ENCODE measurements around the gene FUT4. TPM values are rescaled to one million over a fixed set of nuclear protein-coding genes. Genes with fewer than 3 reads are reported as not detected.
"Not testable (repeated sequence)": the region's sequence is repeated elsewhere in the genome, so short reads cannot be mapped to it uniquely, and the experiment has no call there.

FUT4 gene
- total RNA-seq, 2 donors from 2014 or later = 14.1 to 23.4 TPM

DNA sequence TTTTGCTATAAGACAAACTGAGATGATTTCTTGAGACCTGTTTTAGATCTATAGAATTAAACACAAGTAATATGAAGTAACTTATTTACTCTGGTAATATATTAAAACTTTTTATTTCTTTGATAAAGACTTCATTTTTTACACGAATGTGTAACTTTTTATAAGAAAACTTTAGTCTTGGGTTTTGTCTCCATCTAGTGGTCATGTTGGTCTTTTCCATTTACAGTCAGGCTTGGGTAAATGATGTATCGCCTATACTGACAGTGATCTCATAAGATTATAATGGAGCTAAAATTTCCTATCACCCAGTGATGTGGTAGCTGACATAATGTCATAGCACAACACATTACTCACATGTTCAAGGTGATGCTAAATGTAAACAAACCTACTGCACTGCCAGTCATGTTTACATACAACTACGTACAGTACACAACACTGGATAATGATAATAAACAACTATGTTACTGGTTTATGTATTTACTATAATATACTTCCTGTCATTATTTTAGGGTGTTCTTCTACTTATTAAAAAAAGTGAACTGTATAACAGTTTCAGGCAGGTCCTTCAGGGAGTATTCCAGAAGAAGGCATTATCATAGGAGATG, 38.9 kb upstream of the FUT4 start:
- Histone ChIP-seq H3K36me3 (no peaks in the 10 kb centered on the region), H3K4me1 (ENCODE audit: control insufficient read depth in 1 of 2, low read depth in 2 of 2) (no peaks in the 10 kb centered on the region), H3K4me3 (no peak overlapping the region), H3K27ac (no peak overlapping the region), H3K9me3 (no peaks in the 10 kb centered on the region), H3K27me3 (replicated peaks; ENCODE audit: insufficient read depth) (no peaks in the 10 kb centered on the region)
- TF ChIP-seq, protein P1, sequence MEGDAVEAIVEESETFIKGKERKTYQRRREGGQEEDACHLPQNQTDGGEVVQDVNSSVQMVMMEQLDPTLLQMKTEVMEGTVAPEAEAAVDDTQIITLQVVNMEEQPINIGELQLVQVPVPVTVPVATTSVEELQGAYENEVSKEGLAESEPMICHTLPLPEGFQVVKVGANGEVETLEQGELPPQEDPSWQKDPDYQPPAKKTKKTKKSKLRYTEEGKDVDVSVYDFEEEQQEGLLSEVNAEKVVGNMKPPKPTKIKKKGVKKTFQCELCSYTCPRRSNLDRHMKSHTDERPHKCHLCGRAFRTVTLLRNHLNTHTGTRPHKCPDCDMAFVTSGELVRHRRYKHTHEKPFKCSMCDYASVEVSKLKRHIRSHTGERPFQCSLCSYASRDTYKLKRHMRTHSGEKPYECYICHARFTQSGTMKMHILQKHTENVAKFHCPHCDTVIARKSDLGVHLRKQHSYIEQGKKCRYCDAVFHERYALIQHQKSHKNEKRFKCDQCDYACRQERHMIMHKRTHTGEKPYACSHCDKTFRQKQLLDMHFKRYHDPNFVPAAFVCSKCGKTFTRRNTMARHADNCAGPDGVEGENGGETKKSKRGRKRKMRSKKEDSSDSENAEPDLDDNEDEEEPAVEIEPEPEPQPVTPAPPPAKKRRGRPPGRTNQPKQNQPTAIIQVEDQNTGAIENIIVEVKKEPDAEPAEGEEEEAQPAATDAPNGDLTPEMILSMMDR (IDR thresholded peaks at IDR 0.05) = peak; percentile 52
- DNase-seq (ENCODE audit: low spot score) (no peak), ATAC-seq (ENCODE audit: insufficient number of reproducible peaks, low FRiP score, low read depth) (no peak)

GRCh38 chr11:94506513-94506912, 37.2 kb upstream of the FUT4 start:
- not testable (repeated sequence) for ATAC-seq (ENCODE audit: insufficient number of reproducible peaks, low FRiP score, low read depth); H3K4me1 ChIP-seq (ENCODE audit: control insufficient read depth in 1 of 2, low read depth in 2 of 2); H3K9me3 ChIP-seq; H3K36me3 ChIP-seq; H3K4me3 ChIP-seq; DNase-seq (ENCODE audit: low spot score); H3K27me3 ChIP-seq (replicated peaks; ENCODE audit: insufficient read depth); H3K27ac ChIP-seq

DNA sequence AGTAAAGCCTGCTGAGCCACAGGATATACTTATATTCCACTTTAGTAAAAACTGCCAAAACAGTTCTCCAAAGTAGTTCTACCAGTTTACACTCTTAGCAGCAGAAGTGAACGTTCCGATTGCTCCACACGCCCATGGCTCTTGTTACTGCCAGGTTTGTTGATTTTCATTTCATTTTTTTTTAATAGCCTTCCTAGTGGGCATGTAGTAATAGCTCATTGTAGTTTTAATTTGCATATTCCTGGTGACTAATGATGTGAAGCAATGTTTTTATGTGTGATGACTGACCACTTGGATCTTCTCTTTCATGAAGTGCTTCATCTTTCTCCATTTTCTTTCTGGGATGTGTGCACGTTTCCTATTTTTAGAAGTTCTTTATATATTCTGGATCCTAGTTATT, 36.2 kb upstream of the FUT4 start:
- Histone ChIP-seq H3K36me3 (no peaks in the 10 kb centered on the region), H3K27ac (no peak overlapping the region), H3K4me1 (ENCODE audit: control insufficient read depth in 1 of 2, low read depth in 2 of 2) (no peaks in the 10 kb centered on the region), H3K4me3 (no peak overlapping the region), H3K9me3 (no peaks in the 10 kb centered on the region), H3K27me3 (replicated peaks; ENCODE audit: insufficient read depth) (no peaks in the 10 kb centered on the region)
- TF ChIP-seq, protein P1 (IDR thresholded peaks at IDR 0.05) = no peak
- DNase-seq (ENCODE audit: low spot score) (no peak), ATAC-seq (ENCODE audit: insufficient number of reproducible peaks, low FRiP score, low read depth) (no peak)

DNA sequence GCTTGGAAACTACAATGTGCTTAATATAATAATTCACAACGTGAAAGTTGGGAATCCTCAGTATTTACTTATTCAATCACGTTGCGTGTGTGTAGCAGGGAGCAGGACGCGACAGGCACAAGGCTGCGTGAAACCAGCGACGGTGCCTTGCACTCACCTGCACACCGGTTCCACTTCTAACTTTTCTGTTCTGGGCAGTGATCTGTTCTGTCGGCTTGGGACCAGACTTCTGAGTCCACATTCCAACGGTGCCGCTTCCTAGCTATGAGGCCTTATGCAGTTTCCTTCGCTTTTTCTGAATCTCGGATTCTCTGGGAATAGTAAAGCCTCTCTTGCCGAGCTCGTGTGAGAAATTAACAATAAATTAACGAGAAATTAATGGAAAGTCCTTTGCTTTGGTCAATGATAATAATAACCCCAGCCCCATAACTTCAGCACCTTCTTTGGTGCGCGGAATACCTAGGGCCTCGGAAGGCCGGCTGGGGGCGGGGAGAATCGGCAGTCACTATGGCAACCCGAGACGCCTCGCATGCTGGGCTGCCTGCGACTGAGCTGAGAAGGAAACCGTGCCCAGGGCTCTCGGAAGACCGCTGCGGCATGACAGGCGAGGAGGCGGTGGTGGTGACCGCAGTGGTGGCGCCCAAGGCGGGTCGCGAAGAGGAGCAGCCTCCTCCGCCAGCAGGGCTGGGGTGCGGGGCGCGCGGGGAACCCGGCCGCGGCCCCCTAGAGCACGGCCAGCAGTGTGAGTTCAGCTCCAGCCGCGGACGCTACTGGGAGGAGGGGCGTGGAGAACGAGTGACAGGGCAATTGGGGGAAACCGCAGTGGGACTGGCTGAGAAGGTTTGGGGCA, 31.6 kb upstream of the FUT4 start, which contains the start of gene C11orf97:
Gene C11orf97, plus strand, starts transcription at position 530 of the 850 bp plus-strand sequence. Its CDS starts 68 bp downstream, at position 598.
- no peaks in the 10 kb centered on the region for H3K9me3 ChIP-seq
- no peaks in the 10 kb centered on the region for H3K36me3 ChIP-seq
- ATAC-seq (ENCODE audit: insufficient number of reproducible peaks, low FRiP score, low read depth) (no peak), DNase-seq (ENCODE audit: low spot score) (no peak)
- TF ChIP-seq, protein P1 (IDR thresholded peaks at IDR 0.05) = no peak
- H3K27ac ChIP-seq = no peak within 1 kb of the TSS
- H3K27me3 ChIP-seq (replicated peaks; ENCODE audit: insufficient read depth) = no peaks in the 10 kb centered on the region
- no peaks in the 10 kb centered on the region for H3K4me1 ChIP-seq (ENCODE audit: control insufficient read depth in 1 of 2, low read depth in 2 of 2)
- H3K4me3 ChIP-seq = peak within 1 kb of the TSS; percentile 77

GRCh38 chr11:94513091-94513490, 30.6 kb upstream of the FUT4 start:
- no peaks in the 10 kb centered on the region for H3K4me1 ChIP-seq (ENCODE audit: control insufficient read depth in 1 of 2, low read depth in 2 of 2)
- TF ChIP-seq, protein P1 (IDR thresholded peaks at IDR 0.05) = no peak
- H3K36me3 ChIP-seq = no peaks in the 10 kb centered on the region
- H3K9me3 ChIP-seq = no peaks in the 10 kb centered on the region
- H3K4me3 ChIP-seq = peak overlapping the region; percentile 77
- no peaks in the 10 kb centered on the region for H3K27me3 ChIP-seq (replicated peaks; ENCODE audit: insufficient read depth)
- DNase-seq (ENCODE audit: low spot score) (no peak), ATAC-seq (ENCODE audit: insufficient number of reproducible peaks, low FRiP score, low read depth) (peak; percentile 26)
- H3K27ac ChIP-seq = no peak overlapping the region
